Cortex of kidney (tissue), 1 donor: ENCODE data around the gene FOXA1.
"Not testable (repeated sequence)": the region's sequence is repeated elsewhere in the genome, so short reads cannot be mapped to it uniquely, and the experiment has no call there.

Source experiments
- DNase-seq: peaks from one replicate; lab custom pipeline; 2025; lab: John Stamatoyannopoulos, UW

The FOXA1 gene

DNA sequence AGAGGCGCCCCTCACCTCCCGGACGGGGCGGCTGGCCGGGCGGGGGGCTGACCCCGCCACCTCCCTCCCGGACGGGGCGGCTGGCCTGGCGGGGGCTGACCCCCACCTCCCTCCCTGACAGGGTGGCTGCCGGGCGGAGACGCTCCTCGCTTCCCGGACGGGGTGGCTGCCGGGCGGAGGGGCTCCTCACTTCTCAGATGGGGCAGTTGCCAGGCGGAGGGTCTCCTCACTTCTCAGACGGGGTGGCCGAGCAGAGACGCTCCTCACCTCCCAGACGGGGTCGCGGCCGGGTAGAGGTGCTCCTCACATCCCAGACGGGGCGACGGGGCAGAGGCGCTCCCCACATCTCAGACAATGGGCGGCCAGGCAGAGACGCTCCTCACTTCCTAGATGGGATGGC is 39.5 kb downstream of the FOXA1 start:
- DNase-seq: not testable (repeated sequence)

DNA sequence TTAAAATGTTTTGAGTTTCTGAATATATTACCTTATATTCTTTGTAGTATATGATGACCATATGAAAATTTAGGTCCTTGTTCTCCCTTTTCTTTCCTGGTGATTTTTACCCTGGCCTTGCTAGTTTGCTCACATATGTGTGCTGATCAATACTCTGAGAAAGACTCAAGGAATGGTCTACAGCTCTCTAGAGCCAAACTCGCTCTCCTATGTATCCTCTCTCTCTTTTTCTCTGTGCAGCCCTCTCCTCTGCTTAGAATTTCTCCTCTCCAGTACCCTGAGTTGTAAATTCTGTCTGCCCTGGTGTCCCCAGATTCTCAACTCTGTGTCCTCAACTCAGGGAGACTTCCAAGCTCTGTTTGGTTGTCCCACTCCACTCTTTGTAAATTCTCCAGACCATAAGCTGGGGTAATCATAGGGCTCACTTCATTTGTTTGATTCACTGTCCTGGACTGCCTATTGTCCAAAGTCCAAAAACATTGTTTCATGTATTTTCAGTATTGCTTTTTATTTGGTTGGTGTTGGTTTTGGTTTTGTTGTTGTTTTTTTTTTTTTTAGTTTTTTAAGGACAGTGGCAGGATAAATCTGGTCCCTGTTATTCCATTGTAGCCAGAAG is 41.0 kb downstream of the FOXA1 start:
- no peak for DNase-seq

DNA sequence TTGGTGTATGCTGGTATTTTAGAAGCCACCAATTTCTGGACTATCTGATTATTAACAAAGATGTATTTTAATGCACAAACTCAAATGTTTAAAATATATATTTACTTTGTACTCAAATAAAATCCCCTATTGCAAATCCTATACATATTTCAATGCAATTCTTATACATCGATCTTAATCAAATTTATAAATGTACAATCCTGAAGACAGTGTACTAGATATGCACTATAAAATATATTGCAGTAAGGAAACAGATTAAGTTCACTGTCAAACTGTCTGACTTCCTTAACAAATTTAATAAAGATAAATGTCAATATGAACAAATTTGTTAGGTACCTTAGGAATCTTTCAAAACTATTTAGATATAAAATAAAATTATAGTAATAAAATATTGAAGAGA is 43.9 kb downstream of the FOXA1 start:
- DNase-seq: no peak

GRCh38 chr14:37550511-37550910 is 44.5 kb downstream of the FOXA1 start:
- no peak for DNase-seq

GRCh38 chr14:37546621-37547447 is 48.2 kb downstream of the FOXA1 start:
- DNase-seq: no peak

DNA sequence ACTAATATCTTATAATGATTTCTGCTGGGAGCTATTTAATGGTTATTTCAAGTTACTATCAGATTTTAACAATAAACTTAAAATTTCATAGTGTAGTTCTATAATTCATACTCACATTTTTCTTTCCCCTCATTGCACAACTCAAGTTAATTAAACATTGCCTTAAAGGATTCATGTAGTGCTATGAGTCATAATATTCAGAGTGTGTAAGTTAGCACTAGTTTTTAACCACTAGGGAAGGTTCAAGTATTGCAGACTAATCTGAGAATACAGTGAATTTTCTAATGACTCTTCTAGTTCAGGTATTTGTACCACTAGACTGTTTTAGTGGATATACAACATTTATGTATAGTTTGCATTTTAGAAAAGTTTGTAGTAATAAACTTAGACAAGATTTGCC is 49.9 kb downstream of the FOXA1 start:
- no peak for DNase-seq

DNA sequence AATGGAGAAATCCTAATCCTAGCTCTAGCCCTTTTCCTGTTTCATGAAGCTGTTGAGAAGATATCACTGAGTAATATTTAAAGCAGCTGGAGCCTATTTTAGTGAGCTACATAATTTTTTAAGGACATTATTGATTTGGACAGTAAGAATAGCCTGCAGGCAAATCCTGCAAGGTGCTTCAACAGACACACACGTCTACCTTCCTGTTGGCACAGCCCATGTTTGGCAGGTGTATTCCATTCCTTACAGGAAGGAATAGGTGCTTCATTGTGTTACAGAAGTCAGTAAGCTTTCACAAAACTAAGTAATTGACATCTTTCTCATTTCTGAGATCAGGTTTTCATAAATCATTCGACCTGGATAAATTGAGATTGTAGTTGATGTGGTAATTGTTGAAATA is 50.6 kb downstream of the FOXA1 start:
- no peak for DNase-seq

DNA sequence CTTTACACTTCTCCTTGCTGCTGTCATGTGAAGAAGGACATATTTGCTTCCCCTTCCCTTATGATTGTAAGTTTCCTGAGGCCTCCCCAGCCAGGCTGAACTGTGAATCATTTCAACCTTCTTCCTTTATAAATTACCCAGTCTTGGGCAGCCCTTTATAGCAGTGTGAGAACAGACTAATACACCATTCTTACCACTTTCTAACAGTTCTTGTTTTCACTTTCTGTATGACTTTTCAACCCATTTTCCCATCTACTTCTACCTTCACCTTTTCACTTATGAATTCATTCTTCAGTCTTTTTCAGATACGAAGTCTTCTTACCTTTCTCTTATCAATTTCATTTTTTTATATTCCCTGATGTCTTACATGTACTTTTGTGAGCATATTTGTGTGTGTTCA is 55.1 kb downstream of the FOXA1 start:
- DNase-seq: no peak
